Choroid plexus epithelial cell (primary cell): Measurements from ENCODE around the gene WWOX.

ENCODE experiments used
- DNase-seq: peaks from one replicate; pipeline ENCODE4 v3.0.0-alpha.2; 2010; ENCODE audit warnings: low read depth
- H3K4me3 ChIP-seq: 2 replicates; pipeline ENCODE4 v1.5.1; 2011; ENCODE audit warnings: low read depth, mild to moderate bottlenecking, control low read depth, low read length, moderate library complexity
- TF ChIP-seq, protein P1 (sequence below): conservative IDR thresholded peaks from 2 replicates; pipeline ENCODE4 v1.5.1; 2011; ENCODE audit warnings: low read depth, mild to moderate bottlenecking, control low read depth, inconsistent platforms, low read length, moderate library complexity

Gene WWOX

DNA sequence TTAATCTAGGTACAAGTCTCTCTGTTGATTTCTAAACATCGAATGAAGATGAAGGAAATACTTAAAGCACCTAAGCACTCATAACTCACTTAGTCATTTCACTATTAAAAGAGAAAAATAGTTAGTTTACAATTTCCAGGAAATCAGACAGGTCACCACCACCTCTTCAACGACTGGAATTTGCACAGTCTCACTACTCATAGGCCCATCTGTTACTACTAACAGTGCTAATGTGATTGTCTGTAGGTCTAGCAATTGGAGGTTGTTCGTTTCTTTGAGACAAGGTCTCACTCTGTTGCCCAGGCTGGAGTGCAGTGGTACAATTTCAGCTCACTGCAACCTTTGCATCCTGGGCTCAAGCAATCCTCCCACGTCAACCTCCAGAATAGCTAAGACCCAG is 1056.5 kb downstream of the WWOX start:
- TF ChIP-seq, protein P1, sequence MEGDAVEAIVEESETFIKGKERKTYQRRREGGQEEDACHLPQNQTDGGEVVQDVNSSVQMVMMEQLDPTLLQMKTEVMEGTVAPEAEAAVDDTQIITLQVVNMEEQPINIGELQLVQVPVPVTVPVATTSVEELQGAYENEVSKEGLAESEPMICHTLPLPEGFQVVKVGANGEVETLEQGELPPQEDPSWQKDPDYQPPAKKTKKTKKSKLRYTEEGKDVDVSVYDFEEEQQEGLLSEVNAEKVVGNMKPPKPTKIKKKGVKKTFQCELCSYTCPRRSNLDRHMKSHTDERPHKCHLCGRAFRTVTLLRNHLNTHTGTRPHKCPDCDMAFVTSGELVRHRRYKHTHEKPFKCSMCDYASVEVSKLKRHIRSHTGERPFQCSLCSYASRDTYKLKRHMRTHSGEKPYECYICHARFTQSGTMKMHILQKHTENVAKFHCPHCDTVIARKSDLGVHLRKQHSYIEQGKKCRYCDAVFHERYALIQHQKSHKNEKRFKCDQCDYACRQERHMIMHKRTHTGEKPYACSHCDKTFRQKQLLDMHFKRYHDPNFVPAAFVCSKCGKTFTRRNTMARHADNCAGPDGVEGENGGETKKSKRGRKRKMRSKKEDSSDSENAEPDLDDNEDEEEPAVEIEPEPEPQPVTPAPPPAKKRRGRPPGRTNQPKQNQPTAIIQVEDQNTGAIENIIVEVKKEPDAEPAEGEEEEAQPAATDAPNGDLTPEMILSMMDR, result no peak
- no peak for DNase-seq
- H3K4me3 ChIP-seq, result no peak overlapping the region

DNA sequence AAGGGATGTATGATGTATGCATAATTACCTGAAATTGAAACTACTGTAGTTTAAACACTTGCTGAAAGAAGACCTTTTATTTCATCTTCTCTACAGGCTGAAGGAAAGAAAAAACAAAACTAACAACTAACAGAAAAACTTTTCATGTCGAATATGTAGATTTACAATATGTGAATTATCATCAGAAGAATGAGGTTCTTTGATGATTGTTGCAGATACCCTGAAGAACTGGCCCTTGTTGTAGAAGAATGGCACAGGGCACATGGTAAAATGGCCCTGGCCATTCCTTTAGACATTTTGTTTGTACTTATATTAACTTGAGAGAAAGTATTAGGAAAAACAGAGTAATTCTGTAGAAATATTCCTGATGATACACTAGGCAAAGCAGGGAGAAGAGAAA is 1057.3 kb downstream of the WWOX start:
- H3K4me3 ChIP-seq, result no peak overlapping the region
- TF ChIP-seq, protein P1, result no peak
- no peak for DNase-seq

DNA sequence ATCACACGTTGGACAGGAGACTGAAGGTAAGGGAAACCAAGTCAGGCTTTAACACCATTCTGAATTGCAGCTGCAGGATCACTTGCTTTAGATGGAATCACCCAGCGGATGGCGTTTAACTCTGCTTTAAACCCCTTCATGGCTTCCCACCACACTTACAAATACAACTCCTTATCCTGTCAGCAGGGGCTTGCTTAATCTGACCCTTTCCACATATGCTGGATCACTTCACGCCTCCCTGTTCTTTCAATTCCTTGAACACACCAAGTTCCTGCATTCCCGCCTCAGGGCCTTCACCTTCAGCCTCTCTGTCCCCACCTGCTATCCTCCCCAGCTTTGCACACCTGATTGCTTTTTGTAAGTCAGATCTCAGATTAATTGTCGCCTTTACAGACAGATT is 1058.9 kb downstream of the WWOX start:
- no peak overlapping the region for H3K4me3 ChIP-seq
- TF ChIP-seq, protein P1, result no peak
- no peak for DNase-seq

- no peak for DNase-seq
- no peak overlapping the region for H3K4me3 ChIP-seq
- TF ChIP-seq, protein P1, result no peak
These were observed 1060.0 kb downstream of the WWOX start for GRCh38 chr16:79159261-79160049.

DNA sequence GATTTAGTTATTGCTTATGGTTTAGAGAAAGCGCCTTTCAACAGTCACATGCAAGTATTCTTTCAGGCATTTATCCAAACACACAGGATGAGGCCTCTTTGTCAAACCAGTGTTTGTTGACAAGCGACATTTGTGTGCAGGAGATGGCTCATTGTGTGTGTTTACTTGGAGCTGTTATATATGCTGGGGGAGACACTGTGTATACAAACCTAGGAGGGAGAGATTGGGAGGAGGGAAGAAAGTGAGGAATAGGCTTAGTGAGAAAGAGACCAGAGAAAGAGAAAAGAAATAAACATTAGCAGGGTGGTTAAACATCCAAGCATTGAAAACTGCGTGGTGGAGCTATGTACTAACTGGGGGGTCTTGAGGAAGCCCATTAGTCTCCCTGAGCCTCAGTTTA is 1063.5 kb downstream of the WWOX start:
- no peak for DNase-seq
- TF ChIP-seq, protein P1, result no peak
- no peak overlapping the region for H3K4me3 ChIP-seq

- DNase-seq, result no peak
- no peak overlapping the region for H3K4me3 ChIP-seq
- TF ChIP-seq, protein P1, result no peak
These were observed 1064.4 kb downstream of the WWOX start for GRCh38 chr16:79163691-79164387.
